HCT116 (cell line): ENCODE results near the gene ATP6V1B1. TPM values are rescaled to one million over a fixed set of nuclear protein-coding genes. Genes with fewer than 3 reads are reported as not detected.

Experiments
- ATF3 ChIP-seq: IDR thresholded peaks from 2 replicates; pipeline ENCODE4 v1.6.1; 2012
- EGR1 ChIP-seq: IDR thresholded peaks from 2 replicates; pipeline ENCODE4 v1.6.1; 2012; ENCODE audit warnings: low read depth
- ELF1 ChIP-seq: IDR thresholded peaks from 2 replicates; pipeline ENCODE4 v1.6.1; 2012; ENCODE audit warnings: low read depth, borderline replicate concordance
- EZH2 ChIP-seq: fragments of 200-600 bp; sonication (generic); IDR thresholded peaks from 2 replicates; pipeline ENCODE4 v1.6.1; 2017; ENCODE audit warnings: antibody characterized with exemption, mixed run types
- REST ChIP-seq: IDR thresholded peaks from 2 replicates; pipeline ENCODE4 v1.6.1; 2012; ENCODE audit warnings: low read depth
- total RNA-seq: library from RNA; stranded (reverse); gene quantifications from one replicate; pipeline ENCODE4 v1.2.1, GENCODE V29; 2021; ENCODE audit not compliant: unreplicated experiment
- TF ChIP-seq, protein P1 (sequence below), 3 experiments: fragments of 200-600 bp in 1 of 3; sonication (generic) in 1 of 3; IDR thresholded peaks in 2 of 3; conservative IDR thresholded peaks in 1 of 3; 2 replicates each; pipeline ENCODE4 v1.5.1; 2012 to 2017; ENCODE audit warnings: low read depth in 2 of 3, low read length in 2 of 3, antibody characterized with exemption in 1 of 3, borderline replicate concordance in 1 of 3, control low read depth in 1 of 3, mild to moderate bottlenecking in 1 of 3, mixed read lengths in 1 of 3, mixed run types in 1 of 3, moderate library complexity in 1 of 3; ENCODE audit not compliant: insufficient read depth in 1 of 3

The ATP6V1B1 gene
- total RNA-seq, 1 experiment from 2014 or later, result 0.74 TPM

DNA sequence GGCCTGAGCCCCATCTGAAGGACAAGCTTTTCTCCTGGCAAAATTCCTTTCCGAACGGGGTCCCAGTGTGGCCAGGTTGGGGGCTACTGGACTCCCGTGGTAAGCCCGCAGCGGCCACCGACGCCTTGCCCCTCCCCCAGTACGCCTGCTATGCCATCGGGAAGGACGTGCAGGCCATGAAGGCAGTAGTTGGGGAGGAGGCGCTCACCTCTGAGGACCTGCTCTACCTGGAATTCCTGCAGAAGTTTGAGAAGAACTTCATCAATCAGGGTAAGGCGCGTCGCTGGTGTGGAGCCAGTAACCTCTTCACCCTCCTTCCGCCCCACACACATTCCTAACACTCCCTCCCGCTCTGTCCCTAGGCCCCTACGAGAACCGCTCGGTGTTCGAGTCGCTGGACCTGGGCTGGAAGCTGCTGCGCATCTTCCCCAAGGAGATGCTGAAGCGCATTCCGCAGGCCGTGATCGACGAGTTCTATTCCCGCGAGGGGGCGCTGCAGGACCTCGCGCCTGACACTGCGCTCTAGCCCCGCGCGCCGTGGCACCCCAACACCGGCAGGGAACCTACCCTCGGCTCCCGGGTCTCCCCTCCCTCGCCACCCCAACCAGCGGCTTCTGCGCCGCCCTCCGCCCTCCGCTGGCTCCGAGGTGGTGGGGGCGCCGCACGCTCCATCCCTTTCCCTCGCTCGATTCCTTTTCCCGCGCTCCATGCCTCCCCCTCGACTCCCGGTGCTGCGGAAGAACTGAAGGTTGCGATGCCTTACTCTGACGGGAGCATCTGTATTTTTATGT is 29.1 kb downstream of the ATP6V1B1 start (continued):
- TF ChIP-seq REST, result no peak
- TF ChIP-seq EZH2, result no peak
- no peak for TF ChIP-seq EGR1
- TF ChIP-seq, protein P1, sequence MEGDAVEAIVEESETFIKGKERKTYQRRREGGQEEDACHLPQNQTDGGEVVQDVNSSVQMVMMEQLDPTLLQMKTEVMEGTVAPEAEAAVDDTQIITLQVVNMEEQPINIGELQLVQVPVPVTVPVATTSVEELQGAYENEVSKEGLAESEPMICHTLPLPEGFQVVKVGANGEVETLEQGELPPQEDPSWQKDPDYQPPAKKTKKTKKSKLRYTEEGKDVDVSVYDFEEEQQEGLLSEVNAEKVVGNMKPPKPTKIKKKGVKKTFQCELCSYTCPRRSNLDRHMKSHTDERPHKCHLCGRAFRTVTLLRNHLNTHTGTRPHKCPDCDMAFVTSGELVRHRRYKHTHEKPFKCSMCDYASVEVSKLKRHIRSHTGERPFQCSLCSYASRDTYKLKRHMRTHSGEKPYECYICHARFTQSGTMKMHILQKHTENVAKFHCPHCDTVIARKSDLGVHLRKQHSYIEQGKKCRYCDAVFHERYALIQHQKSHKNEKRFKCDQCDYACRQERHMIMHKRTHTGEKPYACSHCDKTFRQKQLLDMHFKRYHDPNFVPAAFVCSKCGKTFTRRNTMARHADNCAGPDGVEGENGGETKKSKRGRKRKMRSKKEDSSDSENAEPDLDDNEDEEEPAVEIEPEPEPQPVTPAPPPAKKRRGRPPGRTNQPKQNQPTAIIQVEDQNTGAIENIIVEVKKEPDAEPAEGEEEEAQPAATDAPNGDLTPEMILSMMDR (IDR thresholded peaks at IDR 0.05 in 2 of 3, conservative IDR thresholded peaks at IDR 0.05 in 1 of 3; ENCODE audit: borderline replicate concordance in 1 of 3, insufficient read depth in 1 of 3, low read depth in 2 of 3, low read length in 2 of 3), result peak; percentile 76 to 79 (median 78)
- no peak for TF ChIP-seq ATF3
- no peak for TF ChIP-seq ELF1
